ENCODE data around the gene POMT2. TPM values are rescaled to one million over a fixed set of nuclear protein-coding genes. Genes with fewer than 3 reads are reported as not detected.

POMT2 gene
- polyA plus RNA-seq, 1 of the 3 experiments (the other 2 are of a cell fraction): 19.9 TPM

GRCh38 chr14:77238356-77238755 lies 82.3 kb downstream of the POMT2 start:
- no peak for TF ChIP-seq FOXJ3 (CRISPR knock-in tag; IDR thresholded peaks at IDR 0.05)
- no peak for TF ChIP-seq GABPA (IDR thresholded peaks at IDR 0.05; ENCODE audit: low read depth)
- TF ChIP-seq USF1 (IDR thresholded peaks at IDR 0.05; ENCODE audit: borderline replicate concordance, low read depth): no peak
- TF ChIP-seq RAD21 (IDR thresholded peaks at IDR 0.05; ENCODE audit: low read length): no peak
- TF ChIP-seq EP300 (IDR thresholded peaks at IDR 0.05; ENCODE audit: borderline replicate concordance in 1 of 2, low read depth in 1 of 2, low read length in 1 of 2): no peak
- TF ChIP-seq EZH2phosphoT487 (IDR thresholded peaks at IDR 0.05; ENCODE audit: borderline replicate concordance, low read depth): no peak
- no peak for TF ChIP-seq FOSL2 (IDR thresholded peaks at IDR 0.05; ENCODE audit: borderline replicate concordance, low read depth)
- no peak for TF ChIP-seq ELF1 (IDR thresholded peaks at IDR 0.05)
- no peak for TF ChIP-seq IRF3 (IDR thresholded peaks at IDR 0.05; ENCODE audit: low read depth, low read length)
- TF ChIP-seq TEAD4 (IDR thresholded peaks at IDR 0.05; ENCODE audit: borderline replicate concordance, insufficient read depth): no peak
- TF ChIP-seq, protein P1, sequence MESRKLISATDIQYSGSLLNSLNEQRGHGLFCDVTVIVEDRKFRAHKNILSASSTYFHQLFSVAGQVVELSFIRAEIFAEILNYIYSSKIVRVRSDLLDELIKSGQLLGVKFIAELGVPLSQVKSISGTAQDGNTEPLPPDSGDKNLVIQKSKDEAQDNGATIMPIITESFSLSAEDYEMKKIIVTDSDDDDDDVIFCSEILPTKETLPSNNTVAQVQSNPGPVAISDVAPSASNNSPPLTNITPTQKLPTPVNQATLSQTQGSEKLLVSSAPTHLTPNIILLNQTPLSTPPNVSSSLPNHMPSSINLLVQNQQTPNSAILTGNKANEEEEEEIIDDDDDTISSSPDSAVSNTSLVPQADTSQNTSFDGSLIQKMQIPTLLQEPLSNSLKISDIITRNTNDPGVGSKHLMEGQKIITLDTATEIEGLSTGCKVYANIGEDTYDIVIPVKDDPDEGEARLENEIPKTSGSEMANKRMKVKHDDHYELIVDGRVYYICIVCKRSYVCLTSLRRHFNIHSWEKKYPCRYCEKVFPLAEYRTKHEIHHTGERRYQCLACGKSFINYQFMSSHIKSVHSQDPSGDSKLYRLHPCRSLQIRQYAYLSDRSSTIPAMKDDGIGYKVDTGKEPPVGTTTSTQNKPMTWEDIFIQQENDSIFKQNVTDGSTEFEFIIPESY (IDR thresholded peaks at IDR 0.05; ENCODE audit: borderline replicate concordance, low read depth): no peak
- no CpG with 5 or more reads among the region's 3 CpGs for WGBS (ENCODE audit: low lambda C conversion rate)
- Histone ChIP-seq H3F3A (replicated peaks; ENCODE audit: insufficient read depth) (no peaks in the 10 kb centered on the region), H4K20me1 (ENCODE audit: insufficient read depth) (no peaks in the 10 kb centered on the region), H3K9me2 (no peaks in the 10 kb centered on the region), H3K9ac (no peak overlapping the region), H3K27ac (ENCODE audit: low read depth in 2 of 2, low read length in 1 of 2) (no peak overlapping the region), H3K4me3 (ENCODE audit: low read depth in 2 of 2, low read length in 1 of 2) (no peak overlapping the region), H3K4me1 (ENCODE audit: control insufficient read depth in 1 of 2, insufficient read depth in 2 of 2, low read depth in 1 of 2, low read length in 1 of 2) (no peaks in the 10 kb centered on the region), H2AFZ (ENCODE audit: low read depth) (no peak overlapping the region), H3K79me2 (ENCODE audit: insufficient read depth) (no peaks in the 10 kb centered on the region), H3K36me3 (replicated peaks in 1 of 2; ENCODE audit: control insufficient read depth in 1 of 2, insufficient read depth in 2 of 2, low read length in 1 of 2) (no peaks in the 10 kb centered on the region), H3K9me3 (no peaks in the 10 kb centered on the region), H3K4me2 (no peak overlapping the region), H3K27me3 (ENCODE audit: insufficient read depth) (no peaks in the 10 kb centered on the region; the same call in 1 of the 2 replicates)
- ChIA-PET CTCF (interaction anchor here (0.5 to 1.9 kb wide), 8 partner anchors 11 to 557 kb away, joined by 3 to 10 read pairs (median 4); no protein-coding TSS in a partner anchor), POLR2A (no interaction called here)
- DNase-seq: no peak

- no peaks in the 10 kb centered on the region for H3K79me2 ChIP-seq (ENCODE audit: insufficient read depth)
- TF ChIP-seq FOXJ3 (CRISPR knock-in tag; IDR thresholded peaks at IDR 0.05) (no peak), JUND (IDR thresholded peaks at IDR 0.05) (no peak), RCOR1 (IDR thresholded peaks at IDR 0.05; ENCODE audit: low read length) (no peak), NFIC (IDR thresholded peaks at IDR 0.05; ENCODE audit: borderline replicate concordance) (no peak), USF1 (IDR thresholded peaks at IDR 0.05; ENCODE audit: borderline replicate concordance, low read depth) (no peak), SIN3A (IDR thresholded peaks at IDR 0.05; ENCODE audit: borderline replicate concordance, low read depth, low read length) (no peak), ELF1 (IDR thresholded peaks at IDR 0.05) (no peak), EZH2phosphoT487 (IDR thresholded peaks at IDR 0.05; ENCODE audit: borderline replicate concordance, low read depth) (no peak), MEF2A (IDR thresholded peaks at IDR 0.05; ENCODE audit: borderline replicate concordance, low read depth) (no peak), NRF1 (IDR thresholded peaks at IDR 0.05; ENCODE audit: low read depth, low read length) (no peak), RAD21 (IDR thresholded peaks at IDR 0.05; ENCODE audit: low read length) (no peak), POLR2AphosphoS5 (IDR thresholded peaks at IDR 0.05; ENCODE audit: low read depth, low read length) (no peak), SMC3 (IDR thresholded peaks at IDR 0.05; ENCODE audit: low read depth, low read length) (no peak), TCF12 (IDR thresholded peaks at IDR 0.05) (no peak), GABPA (IDR thresholded peaks at IDR 0.05; ENCODE audit: low read depth) (no peak), RFX5 (IDR thresholded peaks at IDR 0.05; ENCODE audit: low read length) (no peak), FOSL2 (IDR thresholded peaks at IDR 0.05; ENCODE audit: borderline replicate concordance, low read depth) (no peak), TAF1 (IDR thresholded peaks at IDR 0.05; ENCODE audit: borderline replicate concordance, low read depth, low read length) (no peak)
- TF ChIP-seq, protein P2, sequence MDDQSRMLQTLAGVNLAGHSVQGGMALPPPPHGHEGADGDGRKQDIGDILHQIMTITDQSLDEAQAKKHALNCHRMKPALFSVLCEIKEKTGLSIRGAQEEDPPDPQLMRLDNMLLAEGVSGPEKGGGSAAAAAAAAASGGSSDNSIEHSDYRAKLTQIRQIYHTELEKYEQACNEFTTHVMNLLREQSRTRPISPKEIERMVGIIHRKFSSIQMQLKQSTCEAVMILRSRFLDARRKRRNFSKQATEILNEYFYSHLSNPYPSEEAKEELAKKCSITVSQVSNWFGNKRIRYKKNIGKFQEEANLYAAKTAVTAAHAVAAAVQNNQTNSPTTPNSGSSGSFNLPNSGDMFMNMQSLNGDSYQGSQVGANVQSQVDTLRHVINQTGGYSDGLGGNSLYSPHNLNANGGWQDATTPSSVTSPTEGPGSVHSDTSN (IDR thresholded peaks at IDR 0.05): no peak
- H3K4me1 ChIP-seq (ENCODE audit: control insufficient read depth in 1 of 2, insufficient read depth in 2 of 2, low read depth in 1 of 2, low read length in 1 of 2): no peaks in the 10 kb centered on the region
- H3K27ac ChIP-seq (ENCODE audit: low read depth in 2 of 2, low read length in 1 of 2): no peak overlapping the region
- no peak overlapping the region for H3K4me3 ChIP-seq (ENCODE audit: low read depth in 2 of 2, low read length in 1 of 2)
- H4K20me1 ChIP-seq (ENCODE audit: insufficient read depth): no peaks in the 10 kb centered on the region
- CTCF ChIA-PET: interaction anchor here (1.8 kb wide), 1 partner anchor 38 kb away, joined by 4 read pairs; no protein-coding TSS in a partner anchor
- no peaks in the 10 kb centered on the region for H3K36me3 ChIP-seq (replicated peaks in 1 of 2; ENCODE audit: control insufficient read depth in 1 of 2, insufficient read depth in 2 of 2, low read length in 1 of 2)
- H3K9me3 ChIP-seq: no peaks in the 10 kb centered on the region
- 52% methylated on average over 7 of the region's 7 CpGs for WGBS (ENCODE audit: low lambda C conversion rate)
- no peak overlapping the region for H3K9ac ChIP-seq
- H3K27me3 ChIP-seq (ENCODE audit: insufficient read depth): no peaks in the 10 kb centered on the region; the same call in 1 of the 2 replicates
- no peak overlapping the region for H2AFZ ChIP-seq (ENCODE audit: low read depth)
- H3F3A ChIP-seq (replicated peaks; ENCODE audit: insufficient read depth): no peaks in the 10 kb centered on the region
- POLR2A ChIA-PET: no interaction called here
- no peak for DNase-seq
- H3K4me2 ChIP-seq: no peak overlapping the region
- H3K9me2 ChIP-seq: no peaks in the 10 kb centered on the region
These were observed 83.9 kb downstream of the POMT2 start for GRCh38 chr14:77236814-77237213.

Measured in SK-N-SH (cell line).